ENCODE data around the gene HPS4. TPM values are rescaled to one million over a fixed set of nuclear protein-coding genes. Genes with fewer than 3 reads are reported as not detected.

The HPS4 gene
- 14.6 to 16.7 TPM (median 14.9 TPM) in 5 replicates for total RNA-seq (2022; extraction: Qiagen RNA extraction; ENCODE audit: low read depth)

DNA sequence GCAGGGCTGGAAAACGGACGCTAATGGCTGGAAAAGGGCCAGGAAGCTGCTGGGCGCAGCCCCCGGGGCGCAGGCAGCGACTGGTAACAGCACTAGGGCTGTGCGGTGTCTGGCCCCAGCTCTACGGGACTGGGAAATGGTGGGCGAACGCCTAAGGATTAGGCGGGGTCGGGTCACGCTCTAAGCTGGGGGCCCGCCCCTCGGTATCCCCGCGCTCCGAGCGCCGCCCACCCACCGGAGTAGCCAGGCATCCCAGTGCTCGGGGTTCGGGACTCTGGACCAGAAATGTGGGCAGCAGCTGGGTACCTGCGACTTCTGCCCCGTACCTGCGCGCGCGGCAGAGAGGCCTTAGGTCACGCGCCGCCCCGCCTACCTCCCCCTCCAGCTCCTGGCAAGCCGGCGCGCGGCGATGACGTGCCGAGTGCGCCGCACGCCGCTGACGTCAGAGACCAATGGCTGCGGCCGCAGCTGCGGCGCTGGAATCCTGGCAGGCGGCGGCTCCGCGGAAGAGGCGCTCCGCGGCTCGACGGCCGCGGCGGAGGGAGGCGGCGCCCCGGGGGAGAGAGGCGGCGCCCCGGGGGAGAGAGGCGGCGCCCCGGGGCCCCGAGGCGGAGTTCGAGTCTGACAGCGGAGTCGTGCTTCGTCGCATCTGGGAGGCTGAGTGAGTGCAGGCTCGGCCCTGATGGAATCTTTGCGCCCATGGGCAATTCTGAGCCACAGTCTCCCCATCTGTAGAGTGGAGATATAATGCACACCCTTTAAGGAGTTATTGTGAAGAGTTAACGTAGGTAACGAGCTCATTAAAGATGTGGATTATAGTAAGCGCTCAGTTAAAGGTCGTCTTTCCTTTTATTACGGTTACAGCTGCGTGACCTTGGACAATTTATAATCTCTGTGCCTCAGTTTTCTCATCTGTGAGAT, at the start of gene HPS4, which contains the start of gene SRRD:
Gene HPS4, minus strand, starts transcription at position 345 of the 921 bp plus-strand sequence. CDS start 2,021 bp downstream, outside the sequence.
Gene SRRD, plus strand, starts transcription at position 439 of the 921 bp plus-strand sequence. Its CDS starts 14 bp downstream, at position 453.

DNA sequence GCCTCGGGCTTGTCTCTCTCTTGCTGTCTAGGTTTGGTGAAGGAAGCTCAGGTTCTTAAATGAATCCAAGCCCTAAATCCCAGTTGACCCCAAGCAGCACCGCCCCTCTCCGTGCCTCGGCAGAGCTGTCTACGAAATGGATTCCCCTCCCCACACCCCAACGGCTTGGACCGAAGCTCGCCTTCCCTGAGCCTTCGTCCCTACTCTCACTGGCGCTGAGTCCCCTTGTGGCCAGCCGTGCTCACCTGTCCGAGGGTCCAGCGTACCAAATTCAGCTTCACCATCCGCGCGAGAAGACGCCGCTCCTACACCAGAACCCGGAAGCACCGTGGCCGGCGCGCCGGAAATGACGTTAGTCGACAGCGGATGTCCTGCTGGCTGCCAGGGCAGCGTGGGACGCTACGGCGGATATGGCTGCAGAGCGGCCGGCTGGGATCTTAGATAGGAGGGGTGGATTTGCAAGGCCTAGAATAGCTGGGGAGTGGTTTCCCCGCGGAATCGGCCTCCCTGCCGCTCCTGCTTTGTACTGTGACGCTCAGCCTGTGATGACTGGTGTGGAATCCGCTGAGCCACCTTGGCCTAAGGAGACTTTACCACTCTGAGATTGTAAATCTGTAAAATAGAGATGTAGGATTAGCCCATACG, 28.7 kb upstream of the HPS4 start, which contains the start of gene TFIP11:
Gene TFIP11, minus strand, starts transcription at position 325 of the 645 bp plus-strand sequence. CDS start 2,201 bp downstream, outside the sequence.

GRCh38 chr22:26428515-26429457, 54.8 kb downstream of the HPS4 start, which contains the start of gene ASPHD2:
Gene ASPHD2, plus strand, starts transcription at chr22:26429260. Its CDS starts 4,356 bp downstream, at chr22:26433616.

Other genes with a start within 250 kb of the HPS4 start
- gene ASPHD2, start 54.5 kb downstream of the HPS4 start, total RNA-seq (2022; extraction: Qiagen RNA extraction; ENCODE audit: low read depth), result 0.75 to 1.5 TPM (median 1.2 TPM) in 5 replicates
- 18.2 to 25.9 TPM (median 23.3 TPM) in 5 replicates for gene SRRD, start 94 bp upstream of the HPS4 start, total RNA-seq (2022; extraction: Qiagen RNA extraction; ENCODE audit: low read depth)
- 20.7 to 24.7 TPM (median 23.4 TPM) in 5 replicates for gene TFIP11, start 28.7 kb upstream of the HPS4 start, total RNA-seq (2022; extraction: Qiagen RNA extraction; ENCODE audit: low read depth)
- gene TPST2, start 106.3 kb upstream of the HPS4 start, total RNA-seq (2022; extraction: Qiagen RNA extraction; ENCODE audit: low read depth), result 9.6 to 13.0 TPM (median 10.8 TPM) in 5 replicates
- gene CRYBB1, start 134.2 kb upstream of the HPS4 start, total RNA-seq (2022; extraction: Qiagen RNA extraction; ENCODE audit: low read depth), result not detected in 5 replicates
- gene CRYBA4, start 138.2 kb upstream of the HPS4 start, total RNA-seq (2022; extraction: Qiagen RNA extraction; ENCODE audit: low read depth), result not detected in 5 replicates
- 0.22 to 0.48 TPM (median 0.34 TPM) in 5 replicates for gene MIAT, start 173.8 kb upstream of the HPS4 start, total RNA-seq (2022; extraction: Qiagen RNA extraction; ENCODE audit: low read depth)

Data from A549 treated with ZK216348 at 1 μM for 4 hours (cell line).